ENCODE results near the gene ZNF292.

DNA sequence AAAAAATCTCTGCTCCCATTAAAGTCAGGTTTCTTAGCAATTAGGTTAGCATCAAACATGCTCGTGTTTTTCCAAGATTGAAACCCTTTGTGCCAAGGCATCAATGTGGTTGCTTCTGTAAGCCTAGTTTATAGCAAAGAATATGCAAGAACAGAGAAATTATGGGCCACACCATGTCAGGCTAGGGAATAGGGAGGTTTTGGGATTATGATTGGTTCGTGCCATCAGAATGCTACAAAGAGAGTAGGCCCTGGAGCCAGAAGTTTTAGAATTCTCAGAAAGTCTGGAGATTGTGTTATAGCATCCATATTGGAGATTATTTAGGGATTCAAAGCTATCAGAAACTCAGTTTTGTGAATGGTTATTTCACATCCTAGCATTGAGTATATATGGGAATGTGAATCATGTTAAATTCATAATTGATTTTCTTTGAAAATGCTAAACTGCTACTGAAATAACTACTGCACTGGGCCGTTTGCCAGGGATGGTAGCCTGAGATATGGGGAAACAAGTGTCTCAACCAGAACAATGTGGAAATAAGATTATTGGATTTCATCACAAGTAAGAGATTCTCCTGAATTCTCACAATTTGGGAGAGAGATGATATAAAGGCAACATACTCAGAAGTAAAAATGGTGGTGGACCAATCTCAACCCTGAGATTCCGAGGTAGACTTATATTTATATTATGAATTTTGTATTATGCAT, 45.3 kb downstream of the ZNF292 start:
- TF ChIP-seq EZH2 (IDR thresholded peaks at IDR 0.05; ENCODE audit: borderline replicate concordance) (no peak), EZH2phosphoT487 (IDR thresholded peaks at IDR 0.05; ENCODE audit: low read depth, severe bottlenecking, unreplicated experiment) (no peak)
- TF ChIP-seq, protein P1, sequence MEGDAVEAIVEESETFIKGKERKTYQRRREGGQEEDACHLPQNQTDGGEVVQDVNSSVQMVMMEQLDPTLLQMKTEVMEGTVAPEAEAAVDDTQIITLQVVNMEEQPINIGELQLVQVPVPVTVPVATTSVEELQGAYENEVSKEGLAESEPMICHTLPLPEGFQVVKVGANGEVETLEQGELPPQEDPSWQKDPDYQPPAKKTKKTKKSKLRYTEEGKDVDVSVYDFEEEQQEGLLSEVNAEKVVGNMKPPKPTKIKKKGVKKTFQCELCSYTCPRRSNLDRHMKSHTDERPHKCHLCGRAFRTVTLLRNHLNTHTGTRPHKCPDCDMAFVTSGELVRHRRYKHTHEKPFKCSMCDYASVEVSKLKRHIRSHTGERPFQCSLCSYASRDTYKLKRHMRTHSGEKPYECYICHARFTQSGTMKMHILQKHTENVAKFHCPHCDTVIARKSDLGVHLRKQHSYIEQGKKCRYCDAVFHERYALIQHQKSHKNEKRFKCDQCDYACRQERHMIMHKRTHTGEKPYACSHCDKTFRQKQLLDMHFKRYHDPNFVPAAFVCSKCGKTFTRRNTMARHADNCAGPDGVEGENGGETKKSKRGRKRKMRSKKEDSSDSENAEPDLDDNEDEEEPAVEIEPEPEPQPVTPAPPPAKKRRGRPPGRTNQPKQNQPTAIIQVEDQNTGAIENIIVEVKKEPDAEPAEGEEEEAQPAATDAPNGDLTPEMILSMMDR (IDR thresholded peaks at IDR 0.05; ENCODE audit: poor library complexity), result no peak
